ENCODE results near the gene OR10G4. TPM values are rescaled to one million over a fixed set of nuclear protein-coding genes. Genes with fewer than 3 reads are reported as not detected.

The OR10G4 gene
- total and polyA plus RNA-seq, 2 donors (not counting 1 experiment from before 2014, with no cell fraction given), result not detected

- Histone ChIP-seq H3K79me2 (ENCODE audit: control insufficient read depth, insufficient read depth, low read length) (no peaks in the 10 kb centered on the region), H3K9ac (ENCODE audit: insufficient read depth, low read length) (no peak within 1 kb of the TSS), H3K4me1 (ENCODE audit: control insufficient read depth, extremely low read depth, insufficient read depth, low read length) (no peaks in the 10 kb centered on the region), H2AFZ (ENCODE audit: low read length) (no peak within 1 kb of the TSS), H3K4me2 (ENCODE audit: extremely low read depth, insufficient read depth, low read length) (no peak within 1 kb of the TSS), H3K36me3 (ENCODE audit: control insufficient read depth, insufficient read depth, low read length) (no peaks in the 10 kb centered on the region), H3K27me3 (ENCODE audit: control insufficient read depth, insufficient read depth, low read length) (no peaks in the 10 kb centered on the region), H3K9me3 (ENCODE audit: control insufficient read depth, insufficient read depth, low read depth, low read length) (no peaks in the 10 kb centered on the region), H4K20me1 (ENCODE audit: control insufficient read depth, extremely low read depth, insufficient read depth, low read length) (no peaks in the 10 kb centered on the region), H3K4me3 (replicated peaks in 1 of 4; ENCODE audit: control extremely low read depth in 1 of 4, insufficient read depth in 1 of 4, low read depth in 3 of 4, low read length in 4 of 4) (no peak within 1 kb of the TSS), H3K27ac (ENCODE audit: insufficient read depth, low read length) (no peak within 1 kb of the TSS)
- TF ChIP-seq EZH2 (IDR thresholded peaks at IDR 0.05; ENCODE audit: low read length, missing control alignments) (no peak), CTCF (conservative IDR thresholded peaks at IDR 0.05 in 1 of 2, IDR thresholded peaks at IDR 0.05 in 1 of 2; ENCODE audit: low read depth in 1 of 2, low read length in 2 of 2) (no peak)
- DNase-seq (ENCODE audit: low read depth in 2 of 2), result no peak
Observed at GRCh38 chr11:124041254-124041653, 28.5 kb downstream of the OR10G4 start, which contains the start of gene OR10G7. Gene OR10G7, minus strand, starts transcription at chr11:124041325. Its CDS starts 2,324 bp downstream, at chr11:124039001.

GRCh38 chr11:124043420-124043819 lies 30.6 kb downstream of the OR10G4 start:
- Histone ChIP-seq H3K9me3 (ENCODE audit: control insufficient read depth, insufficient read depth, low read depth, low read length) (no peaks in the 10 kb centered on the region), H3K36me3 (ENCODE audit: control insufficient read depth, insufficient read depth, low read length) (no peaks in the 10 kb centered on the region), H2AFZ (ENCODE audit: low read length) (no peak overlapping the region), H3K79me2 (ENCODE audit: control insufficient read depth, insufficient read depth, low read length) (no peaks in the 10 kb centered on the region), H3K9ac (ENCODE audit: insufficient read depth, low read length) (no peak overlapping the region), H3K27ac (ENCODE audit: insufficient read depth, low read length) (no peak overlapping the region), H3K4me3 (replicated peaks in 1 of 4; ENCODE audit: control extremely low read depth in 1 of 4, insufficient read depth in 1 of 4, low read depth in 3 of 4, low read length in 4 of 4) (no peak overlapping the region), H3K4me1 (ENCODE audit: control insufficient read depth, extremely low read depth, insufficient read depth, low read length) (no peaks in the 10 kb centered on the region), H3K4me2 (ENCODE audit: extremely low read depth, insufficient read depth, low read length) (no peak overlapping the region), H3K27me3 (ENCODE audit: control insufficient read depth, insufficient read depth, low read length) (no peaks in the 10 kb centered on the region), H4K20me1 (ENCODE audit: control insufficient read depth, extremely low read depth, insufficient read depth, low read length) (no peaks in the 10 kb centered on the region)
- no peak for TF ChIP-seq CTCF (conservative IDR thresholded peaks at IDR 0.05 in 1 of 2, IDR thresholded peaks at IDR 0.05 in 1 of 2; ENCODE audit: low read depth in 1 of 2, low read length in 2 of 2)
- TF ChIP-seq EZH2 (IDR thresholded peaks at IDR 0.05; ENCODE audit: low read length, missing control alignments), result no peak
- DNase-seq (ENCODE audit: low read depth in 2 of 2), result no peak

- Histone ChIP-seq H3K27me3 (ENCODE audit: control insufficient read depth, insufficient read depth, low read length) (no peaks in the 10 kb centered on the region), H3K4me1 (ENCODE audit: control insufficient read depth, extremely low read depth, insufficient read depth, low read length) (no peaks in the 10 kb centered on the region), H3K9me3 (ENCODE audit: control insufficient read depth, insufficient read depth, low read depth, low read length) (no peaks in the 10 kb centered on the region), H3K9ac (ENCODE audit: insufficient read depth, low read length) (no peak overlapping the region), H2AFZ (ENCODE audit: low read length) (no peak overlapping the region), H4K20me1 (ENCODE audit: control insufficient read depth, extremely low read depth, insufficient read depth, low read length) (no peaks in the 10 kb centered on the region), H3K27ac (ENCODE audit: insufficient read depth, low read length) (no peak overlapping the region), H3K79me2 (ENCODE audit: control insufficient read depth, insufficient read depth, low read length) (no peaks in the 10 kb centered on the region), H3K4me2 (ENCODE audit: extremely low read depth, insufficient read depth, low read length) (no peak overlapping the region), H3K36me3 (ENCODE audit: control insufficient read depth, insufficient read depth, low read length) (no peaks in the 10 kb centered on the region), H3K4me3 (replicated peaks in 1 of 4; ENCODE audit: control extremely low read depth in 1 of 4, insufficient read depth in 1 of 4, low read depth in 3 of 4, low read length in 4 of 4) (no peak overlapping the region)
- TF ChIP-seq EZH2 (IDR thresholded peaks at IDR 0.05; ENCODE audit: low read length, missing control alignments), result no peak
- TF ChIP-seq CTCF (conservative IDR thresholded peaks at IDR 0.05 in 1 of 2, IDR thresholded peaks at IDR 0.05 in 1 of 2; ENCODE audit: low read depth in 1 of 2, low read length in 2 of 2), result no peak
- DNase-seq (ENCODE audit: low read depth in 2 of 2), result no peak
Observed at GRCh38 chr11:124050748-124051147, 38.0 kb downstream of the OR10G4 start.
